ENCODE measurements around the gene IRS2. TPM values are rescaled to one million over a fixed set of nuclear protein-coding genes. Genes with fewer than 3 reads are reported as not detected.
A peak's percentile ranks its signal among the peaks of the same experiment; 100 is the strongest.

Gene IRS2
- total RNA-seq, 6 donors from 2014 or later: 31.8 to 67.9 (median 46.4) TPM

- H3K9me3 ChIP-seq: no peaks in the 10 kb centered on the region
- peak in 1 of 2 donors; percentile 63 for DNase-seq
- H3K4me3 ChIP-seq: peak overlapping the region; percentile 30 to 93 (median 70)
- H3K36me3 ChIP-seq: peaks cover 17 to 49% (median 30%) of the 10 kb centered on the region in 4 donors
- no peak for ATAC-seq (ENCODE audit: low FRiP score in 2 of 2)
- no peaks in the 10 kb centered on the region for H3K27me3 ChIP-seq
- 70 to 77% methylated on average over 27 to 28 of the region's 28 CpGs for WGBS, 2 donors
- peaks cover 42 to 86% (median 59%) of the 10 kb centered on the region in 4 donors for H3K4me1 ChIP-seq
- no peak for TF ChIP-seq POLR2AphosphoS5 (IDR thresholded peaks at IDR 0.05)
- no peak for TF ChIP-seq CTCF (IDR thresholded peaks at IDR 0.05)
- TF ChIP-seq EP300 (IDR thresholded peaks at IDR 0.05): no peak
- TF ChIP-seq POLR2A (IDR thresholded peaks at IDR 0.05): no peak
- H3K27ac ChIP-seq: peak overlapping the region in 2 of 4 donors; percentile 54 to 71
Measured at GRCh38 chr13:109781384-109782065, 4.9 kb downstream of the IRS2 start.

DNA sequence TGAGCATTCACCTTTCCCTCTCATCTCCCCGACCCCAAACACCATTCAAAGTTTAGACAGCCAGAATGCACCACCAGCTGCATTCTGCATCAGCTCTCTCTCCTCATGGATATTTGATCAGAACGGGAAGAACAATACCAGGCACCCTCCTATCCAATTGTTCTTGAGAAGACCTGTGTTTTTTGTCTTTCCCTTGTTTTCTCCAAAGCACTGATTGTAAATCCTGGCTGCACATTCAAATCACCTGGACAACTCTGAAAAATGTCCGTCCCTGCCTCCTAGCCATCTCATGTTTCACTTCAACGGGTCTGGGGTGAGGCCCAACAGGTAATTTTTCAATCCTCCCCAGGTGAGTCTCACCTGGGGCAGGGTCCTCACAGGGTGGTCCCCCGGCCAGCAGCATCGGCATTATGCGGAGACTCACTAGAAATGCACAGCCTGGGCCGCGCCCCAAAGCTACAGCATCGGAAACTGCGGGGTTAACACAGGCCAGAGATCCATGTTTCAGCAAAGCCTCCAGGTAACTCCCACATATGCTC, 5.5 kb downstream of the IRS2 start:
- WGBS, 2 donors: 63 to 70% methylated on average over 11 of the region's 11 CpGs
- DNase-seq (no peak), ATAC-seq (ENCODE audit: low FRiP score in 2 of 2) (no peak)
- Histone ChIP-seq H3K4me3 (peak overlapping the region; percentile 30 to 93 (median 70)), H3K36me3 (peaks cover 17 to 49% (median 30%) of the 10 kb centered on the region in 4 donors), H3K4me1 (peaks cover 42 to 86% (median 62%) of the 10 kb centered on the region in 4 donors), H3K27me3 (no peaks in the 10 kb centered on the region), H3K9me3 (no peaks in the 10 kb centered on the region), H3K27ac (peak overlapping the region in 2 of 4 donors; percentile 54 to 71)
- TF ChIP-seq POLR2AphosphoS5 (IDR thresholded peaks at IDR 0.05): no peak
- no peak for TF ChIP-seq EP300 (IDR thresholded peaks at IDR 0.05)
- TF ChIP-seq CTCF (IDR thresholded peaks at IDR 0.05): no peak

DNA sequence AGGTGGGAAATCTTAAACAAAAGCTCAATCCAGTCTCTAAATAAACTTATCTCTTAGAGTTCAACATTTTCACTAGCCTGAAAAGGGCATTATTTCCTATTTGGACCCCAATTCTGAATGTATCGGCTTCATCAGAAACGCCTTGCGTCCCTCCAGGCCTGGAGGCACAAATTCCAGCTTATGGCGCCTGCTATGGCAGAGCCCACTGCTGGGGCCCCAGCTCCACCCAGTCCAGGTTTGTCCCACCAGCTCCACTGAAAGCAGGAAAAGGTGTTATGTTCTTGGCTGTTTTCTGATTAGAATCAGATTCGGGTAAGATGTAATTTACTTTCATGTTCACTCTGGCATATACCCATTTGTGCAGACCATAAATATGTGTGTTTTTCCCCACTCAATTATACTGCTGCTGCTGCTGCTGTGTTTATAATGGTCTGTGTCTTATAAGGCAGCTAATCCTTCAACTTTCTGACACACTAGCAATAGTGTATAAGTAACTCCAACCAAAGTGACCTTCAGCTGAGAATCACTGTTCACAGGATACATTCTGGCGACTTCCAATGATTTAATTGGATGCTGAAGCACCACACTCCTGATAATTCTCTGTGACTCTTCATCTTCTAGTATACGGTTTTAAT, 6.4 kb downstream of the IRS2 start:
- Histone ChIP-seq H3K27me3 (no peaks in the 10 kb centered on the region), H3K27ac (peak overlapping the region in 2 of 4 donors; percentile 54 to 71), H3K9me3 (no peaks in the 10 kb centered on the region), H3K36me3 (peaks cover 17 to 49% (median 30%) of the 10 kb centered on the region in 4 donors), H3K4me1 (peaks cover 42 to 79% (median 61%) of the 10 kb centered on the region in 4 donors), H3K4me3 (peak overlapping the region; percentile 8 to 93 (median 70))
- DNase-seq: no peak
- TF ChIP-seq EP300 (IDR thresholded peaks at IDR 0.05): no peak
- TF ChIP-seq CTCF (IDR thresholded peaks at IDR 0.05): no peak
- TF ChIP-seq POLR2AphosphoS5 (IDR thresholded peaks at IDR 0.05): no peak
- TF ChIP-seq POLR2A (IDR thresholded peaks at IDR 0.05): no peak
- WGBS, 2 donors: 72 to 76% methylated on average over 7 of the region's 7 CpGs
- no peak for ATAC-seq (ENCODE audit: low FRiP score in 2 of 2)

DNA sequence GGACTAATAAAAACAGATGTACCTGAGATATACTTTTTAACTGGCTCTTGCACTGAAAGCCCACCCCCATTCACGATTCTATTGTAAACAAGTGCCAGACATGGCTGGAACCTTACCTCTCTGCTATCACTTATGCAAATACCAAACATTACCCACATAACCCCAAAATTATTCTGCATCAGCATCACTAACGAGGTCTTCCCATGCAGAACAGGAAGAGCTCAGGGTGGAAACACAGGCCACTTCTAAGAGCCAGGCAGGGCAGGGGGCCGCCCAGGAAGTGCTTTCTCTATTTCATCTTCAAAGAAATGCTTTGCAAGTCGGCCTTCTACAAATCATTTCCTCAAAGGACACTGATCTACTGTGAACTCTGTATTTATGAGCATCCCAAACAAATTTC, 7.3 kb downstream of the IRS2 start:
- DNase-seq (no peak), ATAC-seq (ENCODE audit: low FRiP score in 2 of 2) (no peak)
- Histone ChIP-seq H3K4me3 (peak overlapping the region in 3 of 4 donors; percentile 51 to 93 (median 88)), H3K27ac (peak overlapping the region in 1 of 4 donors; percentile 71), H3K9me3 (no peaks in the 10 kb centered on the region), H3K4me1 (peaks cover 38 to 71% (median 56%) of the 10 kb centered on the region in 4 donors), H3K36me3 (peaks cover 17 to 48% (median 27%) of the 10 kb centered on the region in 4 donors), H3K27me3 (no peaks in the 10 kb centered on the region)
- 48 to 60% methylated on average over 4 of the region's 4 CpGs for WGBS, 2 donors
- TF ChIP-seq CTCF (IDR thresholded peaks at IDR 0.05): no peak

Data from upper lobe of left lung (tissue), 6 donors.